Epithelial cell of esophagus (primary cell): ENCODE measurements around the gene GNPTAB.

Experiments
- DNase-seq: peaks from one replicate; pipeline ENCODE4 v3.0.0; 2010; ENCODE audit warnings: low read depth
- H3K4me3 ChIP-seq: 2 replicates; pipeline ENCODE4 v1.5.1; 2011; ENCODE audit warnings: mild to moderate bottlenecking, low read length, control low read depth
- CTCF ChIP-seq: IDR thresholded peaks from 2 replicates; pipeline ENCODE4 v1.5.1; 2011; ENCODE audit warnings: low read depth, mild to moderate bottlenecking, low read length, control low read depth, inconsistent platforms; ENCODE audit not compliant: insufficient read depth; ENCODE audit errors: missing control alignments

Gene GNPTAB

GRCh38 chr12:101780599-101780998 lies 50.2 kb downstream of the GNPTAB start:
- no peak for DNase-seq
- TF ChIP-seq CTCF, result no peak
- H3K4me3 ChIP-seq, result no peak overlapping the region

- TF ChIP-seq CTCF, result no peak
- H3K4me3 ChIP-seq, result no peak overlapping the region
Observed at GRCh38 chr12:101779626-101780025, 51.1 kb downstream of the GNPTAB start.

GRCh38 chr12:101779200-101779599 lies 51.6 kb downstream of the GNPTAB start:
- H3K4me3 ChIP-seq, result no peak overlapping the region
- no peak for DNase-seq
- no peak for TF ChIP-seq CTCF

More at GRCh38 chr12:101779626-101780025, 51.1 kb downstream of the GNPTAB start:
- DNase-seq, result no peak

GRCh38 chr12:101777978-101778377 lies 52.8 kb downstream of the GNPTAB start:
- TF ChIP-seq CTCF, result no peak
- no peak overlapping the region for H3K4me3 ChIP-seq
- no peak for DNase-seq

GRCh38 chr12:101777485-101777884 lies 53.3 kb downstream of the GNPTAB start:
- no peak overlapping the region for H3K4me3 ChIP-seq
- no peak for DNase-seq
- no peak for TF ChIP-seq CTCF

GRCh38 chr12:101775816-101776215 lies 54.9 kb downstream of the GNPTAB start:
- no peak for DNase-seq
- H3K4me3 ChIP-seq, result no peak overlapping the region
- TF ChIP-seq CTCF, result no peak

- peak; percentile 89 for TF ChIP-seq CTCF
- no peak overlapping the region for H3K4me3 ChIP-seq
- DNase-seq, result peak; percentile 77
Observed at GRCh38 chr12:101773650-101774162, 57.1 kb downstream of the GNPTAB start.
